ENCODE results near the gene DENND6B. TPM values are rescaled to one million over a fixed set of nuclear protein-coding genes. Genes with fewer than 3 reads are reported as not detected.
"Not testable (repeated sequence)": the region's sequence is repeated elsewhere in the genome, so short reads cannot be mapped to it uniquely, and the experiment has no call there.

DENND6B gene
- polyA plus RNA-seq, 4 donors: 1.9 to 4.5 (median 2.5) TPM

DNA sequence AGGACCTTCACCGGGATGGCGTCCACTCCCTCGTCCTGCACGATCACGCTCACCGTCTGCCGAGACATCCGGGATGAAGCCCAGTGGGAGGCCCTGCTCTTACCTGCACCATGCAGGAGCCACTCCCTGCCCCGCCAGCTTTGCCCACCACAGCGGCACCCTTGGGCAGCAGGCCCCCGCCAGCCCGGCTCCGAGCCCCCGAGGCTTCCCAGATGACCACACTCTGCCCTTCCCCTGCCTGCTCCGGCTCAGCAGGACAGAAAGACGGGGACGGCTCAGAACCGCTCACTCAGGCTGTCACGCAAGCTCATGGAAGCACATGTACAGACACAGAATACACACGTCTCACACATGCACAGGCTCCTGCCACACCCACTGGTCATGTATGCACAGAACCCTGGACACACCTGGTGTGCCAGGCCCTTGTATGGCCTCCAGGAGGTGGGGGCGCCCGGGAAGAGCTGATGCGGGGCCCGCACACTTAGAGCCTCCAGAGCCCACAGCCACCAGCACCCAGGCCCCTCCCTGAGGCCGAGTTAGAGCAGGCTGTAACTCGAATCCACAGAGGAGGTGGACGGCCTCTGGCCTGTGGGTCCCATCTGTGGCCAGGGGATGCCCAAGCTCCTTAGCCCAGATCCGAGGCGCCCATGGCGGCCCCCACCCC, 47.7 kb downstream of the DENND6B start:
- H3K4me3 ChIP-seq (ENCODE audit: low read depth in 1 of 3, low read length in 3 of 3): no peak overlapping the region
- FAIRE-seq (no peak), DNase-seq (no peak)
- WGBS, 3 donors: 89 to 93% (median 91%) methylated on average over 30 of the region's 30 CpGs
- no peaks in the 10 kb centered on the region for H3K9me3 ChIP-seq (ENCODE audit: control insufficient read depth in 2 of 2, insufficient read depth in 1 of 2, low read depth in 1 of 2, low read length in 1 of 2)
- H3K27me3 ChIP-seq (ENCODE audit: control insufficient read depth in 3 of 3, insufficient read depth in 3 of 3, low read length in 3 of 3): no peaks in the 10 kb centered on the region
- H3K27ac ChIP-seq (ENCODE audit: low read depth in 1 of 3, low read length in 2 of 3): no peak overlapping the region
- H3K36me3 ChIP-seq (ENCODE audit: control insufficient read depth in 3 of 3, insufficient read depth in 2 of 3, low read depth in 1 of 3, low read length in 3 of 3): peaks cover 22 to 96% (median 35%) of the 10 kb centered on the region in 3 donors
- H3K4me1 ChIP-seq (ENCODE audit: control insufficient read depth in 3 of 3, insufficient read depth in 2 of 3, low read depth in 1 of 3, low read length in 2 of 3): peaks cover 0 to 12% (median 0%) of the 10 kb centered on the region in 3 donors

DNA sequence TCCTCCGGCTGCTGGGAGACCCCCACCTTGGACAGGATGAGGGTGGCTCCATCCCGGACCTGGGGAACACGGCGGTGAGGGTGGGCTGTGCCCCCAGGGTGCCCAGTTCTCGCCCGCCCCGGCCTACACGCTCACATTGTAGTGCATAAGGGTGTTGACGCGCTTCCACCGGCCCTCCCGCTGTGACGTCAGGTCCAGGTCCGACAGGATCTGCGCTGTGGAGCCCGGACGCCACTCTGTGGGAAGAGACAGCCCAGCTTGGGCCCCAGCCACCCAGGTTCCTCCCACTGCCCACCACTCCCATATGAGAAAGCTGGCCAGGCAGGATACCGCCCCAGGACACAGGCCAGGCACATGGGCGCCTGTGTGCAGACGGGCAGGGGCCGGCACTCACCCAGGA, 48.4 kb downstream of the DENND6B start:
- Histone ChIP-seq H3K27ac (ENCODE audit: low read depth in 1 of 3, low read length in 2 of 3) (no peak overlapping the region), H3K9me3 (ENCODE audit: control insufficient read depth in 2 of 2, insufficient read depth in 1 of 2, low read depth in 1 of 2, low read length in 1 of 2) (no peaks in the 10 kb centered on the region), H3K36me3 (ENCODE audit: control insufficient read depth in 3 of 3, insufficient read depth in 2 of 3, low read depth in 1 of 3, low read length in 3 of 3) (peaks cover 22 to 93% (median 35%) of the 10 kb centered on the region in 3 donors), H3K4me3 (ENCODE audit: low read depth in 1 of 3, low read length in 3 of 3) (no peak overlapping the region), H3K27me3 (ENCODE audit: control insufficient read depth in 3 of 3, insufficient read depth in 3 of 3, low read length in 3 of 3) (no peaks in the 10 kb centered on the region), H3K4me1 (ENCODE audit: control insufficient read depth in 3 of 3, insufficient read depth in 2 of 3, low read depth in 1 of 3, low read length in 2 of 3) (peaks cover 0 to 12% (median 0%) of the 10 kb centered on the region in 3 donors)
- WGBS, 3 donors: 91 to 94% (median 93%) methylated on average over 16 to 21 of the region's 21 CpGs
- DNase-seq (no peak), FAIRE-seq (no peak)

DNA sequence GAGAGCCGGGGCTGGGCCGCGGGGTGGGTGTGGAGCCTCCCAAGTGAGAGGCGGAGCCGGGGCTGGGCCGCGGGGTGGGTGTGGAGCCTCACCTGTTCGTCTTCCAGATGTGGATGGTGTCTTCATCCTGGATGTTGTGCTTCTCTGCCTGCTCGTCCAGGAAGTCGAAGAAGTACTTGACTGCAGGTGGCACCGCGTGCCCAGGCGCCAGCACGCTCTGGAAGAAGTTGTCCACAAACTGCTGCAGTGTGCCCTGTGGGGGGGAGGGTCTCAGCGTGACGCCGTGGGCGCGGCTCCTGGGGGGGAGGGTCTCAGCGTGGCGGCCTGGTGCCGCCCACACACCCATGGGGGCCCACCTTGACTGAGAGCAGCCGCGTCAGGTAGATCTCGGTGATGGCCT, 49.1 kb downstream of the DENND6B start:
- 70 to 84% (median 71%) methylated on average over 24 to 25 of the region's 25 CpGs for WGBS, 3 donors
- no peaks in the 10 kb centered on the region for H3K27me3 ChIP-seq (ENCODE audit: control insufficient read depth in 3 of 3, insufficient read depth in 3 of 3, low read length in 3 of 3)
- DNase-seq (no peak), FAIRE-seq (no peak)
- H3K4me1 ChIP-seq (ENCODE audit: control insufficient read depth in 3 of 3, insufficient read depth in 2 of 3, low read depth in 1 of 3, low read length in 2 of 3): peaks cover 0 to 8% (median 0%) of the 10 kb centered on the region in 3 donors
- H3K9me3 ChIP-seq (ENCODE audit: control insufficient read depth in 2 of 2, insufficient read depth in 1 of 2, low read depth in 1 of 2, low read length in 1 of 2): no peaks in the 10 kb centered on the region
- peaks cover 18 to 88% (median 33%) of the 10 kb centered on the region in 3 donors for H3K36me3 ChIP-seq (ENCODE audit: control insufficient read depth in 3 of 3, insufficient read depth in 2 of 3, low read depth in 1 of 3, low read length in 3 of 3)
- H3K4me3 ChIP-seq (ENCODE audit: low read depth in 1 of 3, low read length in 3 of 3): no peak overlapping the region
- H3K27ac ChIP-seq (ENCODE audit: low read depth in 1 of 3, low read length in 2 of 3): no peak overlapping the region

DNA sequence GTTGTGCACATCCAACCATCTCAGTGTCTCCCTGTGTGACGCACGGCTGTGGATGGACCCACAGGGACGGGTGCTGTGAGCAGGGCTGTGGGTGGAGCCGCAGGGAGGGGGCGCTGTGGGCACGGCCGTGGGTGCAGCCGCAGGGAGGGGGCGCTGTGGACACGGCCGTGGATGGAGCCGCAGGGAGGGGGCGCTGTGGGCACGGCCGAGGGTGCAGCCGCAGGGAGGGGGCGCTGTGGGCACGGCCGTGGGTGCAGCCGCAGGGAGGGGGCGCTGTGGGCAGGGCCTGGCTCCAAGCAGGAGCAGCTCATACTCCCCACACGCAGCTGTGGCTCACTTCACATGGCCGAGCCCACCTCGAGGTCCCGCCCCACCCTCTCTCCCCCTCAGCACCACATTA, 50.7 kb downstream of the DENND6B start:
- no peak overlapping the region for H3K4me3 ChIP-seq (ENCODE audit: low read depth in 1 of 3, low read length in 3 of 3)
- H3K36me3 ChIP-seq (ENCODE audit: control insufficient read depth in 3 of 3, insufficient read depth in 2 of 3, low read depth in 1 of 3, low read length in 3 of 3): peaks cover 17 to 75% (median 31%) of the 10 kb centered on the region in 3 donors
- H3K9me3 ChIP-seq (ENCODE audit: control insufficient read depth in 2 of 2, insufficient read depth in 1 of 2, low read depth in 1 of 2, low read length in 1 of 2): no peaks in the 10 kb centered on the region
- peak; percentile 43 to 61 for DNase-seq
- peaks cover 2 to 4% (median 4%) of the 10 kb centered on the region in 3 donors for H3K4me1 ChIP-seq (ENCODE audit: control insufficient read depth in 3 of 3, insufficient read depth in 2 of 3, low read depth in 1 of 3, low read length in 2 of 3)
- H3K27ac ChIP-seq (ENCODE audit: low read depth in 1 of 3, low read length in 2 of 3): peak overlapping the region in 2 of 3 donors; percentile 36 to 57
- no peak for FAIRE-seq
- WGBS, 3 donors: 57 to 73% (median 62%) methylated on average over 25 of the region's 25 CpGs
- peaks cover 0 to 4% (median 0%) of the 10 kb centered on the region in 3 donors for H3K27me3 ChIP-seq (ENCODE audit: control insufficient read depth in 3 of 3, insufficient read depth in 3 of 3, low read length in 3 of 3)

- Histone ChIP-seq H3K36me3 (ENCODE audit: control insufficient read depth in 3 of 3, insufficient read depth in 2 of 3, low read depth in 1 of 3, low read length in 3 of 3) (peaks cover 14 to 67% (median 28%) of the 10 kb centered on the region in 3 donors), H3K9me3 (ENCODE audit: control insufficient read depth in 2 of 2, insufficient read depth in 1 of 2, low read depth in 1 of 2, low read length in 1 of 2) (no peaks in the 10 kb centered on the region), H3K27ac (ENCODE audit: low read depth in 1 of 3, low read length in 2 of 3) (no peak overlapping the region), H3K4me3 (ENCODE audit: low read depth in 1 of 3, low read length in 3 of 3) (no peak overlapping the region), H3K4me1 (ENCODE audit: control insufficient read depth in 3 of 3, insufficient read depth in 2 of 3, low read depth in 1 of 3, low read length in 2 of 3) (peaks cover 2 to 11% (median 4%) of the 10 kb centered on the region in 3 donors), H3K27me3 (ENCODE audit: control insufficient read depth in 3 of 3, insufficient read depth in 3 of 3, low read length in 3 of 3) (peaks cover 0 to 12% (median 0%) of the 10 kb centered on the region in 3 donors)
- DNase-seq: no peak
- WGBS, 3 donors: 89 to 91% (median 90%) methylated on average over 43 of the region's 43 CpGs
- FAIRE-seq: no peak
Observed at GRCh38 chr22:50275181-50276055, 51.4 kb downstream of the DENND6B start.

DNA sequence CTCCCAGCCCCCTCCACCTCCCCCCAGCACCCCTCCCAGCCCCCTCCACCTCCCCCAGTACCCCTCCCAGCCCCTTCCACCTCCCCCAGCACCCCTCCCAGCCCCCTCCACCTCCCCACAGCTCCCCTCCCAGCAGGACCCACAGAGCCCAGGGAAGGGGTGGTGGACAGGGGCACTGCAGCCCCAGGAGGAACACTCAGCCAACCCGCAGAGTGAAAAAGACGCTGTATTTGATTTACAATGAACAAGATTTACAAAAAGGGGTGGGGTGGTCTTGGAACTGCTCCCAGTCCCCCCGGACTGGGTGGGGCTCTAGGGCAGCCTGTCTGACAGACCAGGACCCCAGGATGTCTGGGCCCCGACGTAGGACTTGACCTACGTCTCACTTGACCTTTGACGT, 52.0 kb downstream of the DENND6B start:
- peaks cover 2 to 13% (median 5%) of the 10 kb centered on the region in 3 donors for H3K4me1 ChIP-seq (ENCODE audit: control insufficient read depth in 3 of 3, insufficient read depth in 2 of 3, low read depth in 1 of 3, low read length in 2 of 3)
- no peak for DNase-seq

DNA sequence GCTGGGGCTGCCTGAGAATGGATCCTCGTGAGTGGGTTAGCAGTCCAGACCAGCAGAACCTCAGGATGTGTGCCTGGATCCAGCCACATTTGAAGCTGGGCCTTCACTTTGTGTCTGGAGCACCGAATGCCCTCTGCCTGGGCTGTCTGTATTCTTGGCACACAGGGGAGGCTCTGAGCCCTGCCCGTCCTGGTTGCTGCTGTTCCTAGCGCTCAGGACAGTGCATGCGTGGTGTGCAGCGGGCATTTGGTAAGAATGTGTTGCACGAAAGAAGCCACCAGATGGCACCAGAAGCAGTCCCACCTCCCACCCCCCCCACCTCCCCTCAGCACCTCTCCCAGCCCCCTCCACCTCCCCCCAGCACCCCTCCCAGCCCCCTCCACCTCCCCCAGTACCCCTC, 52.5 kb downstream of the DENND6B start:
- DNase-seq (peak; percentile 53 to 66), FAIRE-seq (no peak)
- H3K36me3 ChIP-seq (ENCODE audit: control insufficient read depth in 3 of 3, insufficient read depth in 2 of 3, low read depth in 1 of 3, low read length in 3 of 3): peaks cover 12 to 57% (median 22%) of the 10 kb centered on the region in 3 donors

More for the DNA sequence above, 52.0 kb downstream of the DENND6B start:
- Histone ChIP-seq H3K4me3 (ENCODE audit: low read depth in 1 of 3, low read length in 3 of 3) (no peak overlapping the region), H3K27me3 (ENCODE audit: control insufficient read depth in 3 of 3, insufficient read depth in 3 of 3, low read length in 3 of 3) (peaks cover 0 to 14% (median 0%) of the 10 kb centered on the region in 3 donors), H3K9me3 (ENCODE audit: control insufficient read depth in 2 of 2, insufficient read depth in 1 of 2, low read depth in 1 of 2, low read length in 1 of 2) (no peaks in the 10 kb centered on the region), H3K36me3 (ENCODE audit: control insufficient read depth in 3 of 3, insufficient read depth in 2 of 3, low read depth in 1 of 3, low read length in 3 of 3) (peaks cover 12 to 61% (median 22%) of the 10 kb centered on the region in 3 donors), H3K27ac (ENCODE audit: low read depth in 1 of 3, low read length in 2 of 3) (no peak overlapping the region)
- WGBS, 3 donors: 63 to 70% (median 66%) methylated on average over 7 of the region's 7 CpGs
- no peak for FAIRE-seq

DNA sequence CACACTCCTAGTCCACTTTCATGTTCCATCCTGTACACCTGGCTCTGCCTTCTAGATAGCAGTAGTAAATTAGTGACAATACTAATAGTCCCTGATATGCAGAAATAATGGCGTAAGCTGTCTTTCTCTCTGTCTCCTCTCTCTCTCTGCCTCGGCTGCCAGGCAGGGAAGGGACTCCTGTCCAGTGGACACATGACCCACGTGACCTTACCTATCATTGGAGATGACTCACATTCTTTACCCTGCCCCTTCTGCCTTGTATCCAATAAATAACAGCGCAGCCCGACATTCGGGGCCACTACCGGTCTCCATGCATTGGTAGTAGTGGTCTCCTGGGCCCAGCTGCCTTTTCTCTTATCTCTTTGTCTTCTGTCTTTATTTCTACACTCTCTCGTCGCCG, 53.0 kb downstream of the DENND6B start:
- DNase-seq; FAIRE-seq; H3K27ac ChIP-seq (ENCODE audit: low read depth in 1 of 3, low read length in 2 of 3); H3K4me3 ChIP-seq (ENCODE audit: low read depth in 1 of 3, low read length in 3 of 3); H3K9me3 ChIP-seq (ENCODE audit: control insufficient read depth in 2 of 2, insufficient read depth in 1 of 2, low read depth in 1 of 2, low read length in 1 of 2): not testable (repeated sequence)
- 80 to 85% (median 83%) methylated on average over 9 to 10 of the region's 10 CpGs for WGBS, 3 donors
- Histone ChIP-seq H3K4me1 (ENCODE audit: control insufficient read depth in 3 of 3, insufficient read depth in 2 of 3, low read depth in 1 of 3, low read length in 2 of 3) (peaks cover 2 to 17% (median 8%) of the 10 kb centered on the region in 3 donors), H3K27me3 (ENCODE audit: control insufficient read depth in 3 of 3, insufficient read depth in 3 of 3, low read length in 3 of 3) (peaks cover 0 to 23% (median 0%) of the 10 kb centered on the region in 3 donors), H3K36me3 (ENCODE audit: control insufficient read depth in 3 of 3, insufficient read depth in 2 of 3, low read depth in 1 of 3, low read length in 3 of 3) (peaks cover 12 to 51% (median 16%) of the 10 kb centered on the region in 3 donors)

More for the DNA sequence above, 52.5 kb downstream of the DENND6B start:
- no peaks in the 10 kb centered on the region for H3K9me3 ChIP-seq (ENCODE audit: control insufficient read depth in 2 of 2, insufficient read depth in 1 of 2, low read depth in 1 of 2, low read length in 1 of 2)
- H3K4me3 ChIP-seq (ENCODE audit: low read depth in 1 of 3, low read length in 3 of 3): no peak overlapping the region
- 17 to 26% (median 20%) methylated on average over 6 to 7 of the region's 7 CpGs for whole genome bisulfite sequencing, 3 donors
- H3K27me3 ChIP-seq (ENCODE audit: control insufficient read depth in 3 of 3, insufficient read depth in 3 of 3, low read length in 3 of 3): peaks cover 0 to 18% (median 0%) of the 10 kb centered on the region in 3 donors
- H3K27ac ChIP-seq (ENCODE audit: low read depth in 1 of 3, low read length in 2 of 3): no peak overlapping the region
- peaks cover 2 to 17% (median 8%) of the 10 kb centered on the region in 3 donors for H3K4me1 ChIP-seq (ENCODE audit: control insufficient read depth in 3 of 3, insufficient read depth in 2 of 3, low read depth in 1 of 3, low read length in 2 of 3)

Measured in small intestine (tissue), 7 donors.